ENCODE data around the gene BMERB1.

GRCh38 chr16:15435216-15435864 is 952 bp downstream of the BMERB1 start:
- TF ChIP-seq POLR2A (IDR thresholded peaks at IDR 0.05; ENCODE audit: low read depth, low read length) (no peak), TAF1 (IDR thresholded peaks at IDR 0.05; ENCODE audit: low read depth, low read length) (no peak), POLR2AphosphoS5 (IDR thresholded peaks at IDR 0.05; ENCODE audit: low read depth, low read length) (no peak)

Data from GM12891 (cell line).